Sigmoid colon (tissue), 4 donors: ENCODE measurements around the gene GSG1L.

Experiments used
- CTCF ChIP-seq, 4 experiments: fragments of 450-650 bp in 3 of 4; fragments of 200-600 bp in 1 of 4; IDR thresholded peaks; one replicate each; pipeline ENCODE4 v1.5.1; 2016 to 2019; ENCODE audit warnings: antibody characterized with exemption in 4 of 4, mild to moderate bottlenecking in 3 of 4, moderate library complexity in 2 of 4
- POLR2A ChIP-seq, 2 donors: fragments of 450-650 bp; IDR thresholded peaks; one replicate each; pipeline ENCODE4 v1.6.1; 2016; ENCODE audit warnings: antibody characterized with exemption in 2 of 2, mild to moderate bottlenecking in 2 of 2, moderate library complexity in 2 of 2
- POLR2AphosphoS5 ChIP-seq, 4 donors: sonication (generic); formaldehyde crosslinking; IDR thresholded peaks; one replicate each; pipeline ENCODE4 v1.6.1; 2017; ENCODE audit warnings: antibody characterized with exemption in 4 of 4

GRCh38 chr16:27879601-27880247 is 183.8 kb downstream of the GSG1L start:
- TF ChIP-seq POLR2AphosphoS5 (IDR thresholded peaks at IDR 0.05) (no peak), POLR2A (IDR thresholded peaks at IDR 0.05) (no peak), CTCF (IDR thresholded peaks at IDR 0.05) (no peak)
